HG03103 (cell line): ENCODE measurements around the gene VDR.
A peak's percentile ranks its signal among the peaks of the same experiment; 100 is the strongest.

Source experiments
- ATAC-seq: cut with Tn5 transposase; IDR thresholded peaks from one replicate; pipeline ENCODE4 v1.9.1; 2021; ENCODE audit warnings: low read depth; ENCODE audit not compliant: unreplicated experiment

VDR gene

GRCh38 chr12:47834199-47834903 lies 70.4 kb downstream of the VDR start:
- ATAC-seq, result no peak

- no peak for ATAC-seq
Observed at GRCh38 chr12:47833591-47834012, 71.2 kb downstream of the VDR start.

GRCh38 chr12:47832263-47832933 lies 72.4 kb downstream of the VDR start:
- ATAC-seq, result no peak

- no peak for ATAC-seq
Observed at GRCh38 chr12:47829584-47829983, 75.2 kb downstream of the VDR start.

- ATAC-seq, result no peak
Observed at GRCh38 chr12:47828976-47829482, 75.8 kb downstream of the VDR start.

- no peak for ATAC-seq
Observed at GRCh38 chr12:47828008-47828975, 76.5 kb downstream of the VDR start.

GRCh38 chr12:47825173-47825639 lies 79.6 kb downstream of the VDR start:
- no peak for ATAC-seq

- ATAC-seq, result no peak
Observed at GRCh38 chr12:47824635-47825034, 80.2 kb downstream of the VDR start.

GRCh38 chr12:47824198-47824597 lies 80.6 kb downstream of the VDR start:
- ATAC-seq, result no peak

- ATAC-seq, result no peak
Observed at GRCh38 chr12:47823422-47824086, 81.2 kb downstream of the VDR start.

- ATAC-seq, result no peak
Observed at GRCh38 chr12:47822863-47823262, 81.9 kb downstream of the VDR start.

GRCh38 chr12:47822401-47822800 lies 82.4 kb downstream of the VDR start:
- no peak for ATAC-seq

GRCh38 chr12:47821346-47821706 lies 83.5 kb downstream of the VDR start:
- no peak for ATAC-seq

GRCh38 chr12:47820631-47821345 lies 84.0 kb downstream of the VDR start:
- no peak for ATAC-seq

GRCh38 chr12:47819896-47820630 lies 84.7 kb downstream of the VDR start, which contains the start of gene HDAC7:
Gene HDAC7 (minus strand): TSS chr12:47819903. CDS start chr12:47819785, 118 bp downstream.
- peak; percentile 28 for ATAC-seq

GRCh38 chr12:47819138-47819895 lies 85.5 kb downstream of the VDR start:
- ATAC-seq, result peak; percentile 36

GRCh38 chr12:47818467-47819137 lies 86.2 kb downstream of the VDR start:
- ATAC-seq, result no peak

- no peak for ATAC-seq
Observed at GRCh38 chr12:47818007-47818376, 86.8 kb downstream of the VDR start.
